Measurements from ENCODE around the gene NUP54.

NUP54 gene

GRCh38 chr4:76188149-76188548 is 40.0 kb upstream of the NUP54 start:
- Histone ChIP-seq H3K4me1 (ENCODE audit: control insufficient read depth, low read length) (no peaks in the 10 kb centered on the region), H3K27ac (ENCODE audit: low read depth, low read length) (no peak overlapping the region), H3K9me2 (replicated peaks; ENCODE audit: control insufficient read depth, low read length) (no peaks in the 10 kb centered on the region), H3F3A (ENCODE audit: control insufficient read depth, insufficient read depth) (no peaks in the 10 kb centered on the region), H3K4me2 (ENCODE audit: low read length) (no peak overlapping the region), H4K20me1 (ENCODE audit: control insufficient read depth, insufficient read depth, low read depth, low read length) (no peaks in the 10 kb centered on the region), H3K4me3 (ENCODE audit: low read length) (no peak overlapping the region), H3K9me3 (ENCODE audit: control insufficient read depth, insufficient read depth, low read length) (no peaks in the 10 kb centered on the region), H3K36me3 (ENCODE audit: control insufficient read depth, low read length) (no peaks in the 10 kb centered on the region), H3K79me2 (ENCODE audit: control insufficient read depth, low read length) (no peaks in the 10 kb centered on the region), H3K27me3 (ENCODE audit: control insufficient read depth, low read length) (no peaks in the 10 kb centered on the region)
- TF ChIP-seq EZH2phosphoT487 (IDR thresholded peaks at IDR 0.05; ENCODE audit: borderline replicate concordance, low read length) (no peak), CTCF (IDR thresholded peaks at IDR 0.05; ENCODE audit: low read depth, low read length, poor library complexity, severe bottlenecking) (no peak)

GRCh38 chr4:76187152-76187551 is 39.0 kb upstream of the NUP54 start:
- Histone ChIP-seq H3K4me1 (ENCODE audit: control insufficient read depth, low read length) (no peaks in the 10 kb centered on the region), H3K4me3 (ENCODE audit: low read length) (no peak overlapping the region), H3K4me2 (ENCODE audit: low read length) (no peak overlapping the region), H3K9me3 (ENCODE audit: control insufficient read depth, insufficient read depth, low read length) (no peaks in the 10 kb centered on the region), H3F3A (ENCODE audit: control insufficient read depth, insufficient read depth) (no peaks in the 10 kb centered on the region), H3K79me2 (ENCODE audit: control insufficient read depth, low read length) (no peaks in the 10 kb centered on the region), H3K27ac (ENCODE audit: low read depth, low read length) (no peak overlapping the region), H4K20me1 (ENCODE audit: control insufficient read depth, insufficient read depth, low read depth, low read length) (no peaks in the 10 kb centered on the region), H3K36me3 (ENCODE audit: control insufficient read depth, low read length) (no peaks in the 10 kb centered on the region), H3K9me2 (replicated peaks; ENCODE audit: control insufficient read depth, low read length) (no peaks in the 10 kb centered on the region), H3K27me3 (ENCODE audit: control insufficient read depth, low read length) (no peaks in the 10 kb centered on the region)
- TF ChIP-seq CTCF (IDR thresholded peaks at IDR 0.05; ENCODE audit: low read depth, low read length, poor library complexity, severe bottlenecking) (no peak), EZH2phosphoT487 (IDR thresholded peaks at IDR 0.05; ENCODE audit: borderline replicate concordance, low read length) (no peak)

- no peak for TF ChIP-seq CTCF (IDR thresholded peaks at IDR 0.05; ENCODE audit: low read depth, low read length, poor library complexity, severe bottlenecking)
- no peak for TF ChIP-seq EZH2phosphoT487 (IDR thresholded peaks at IDR 0.05; ENCODE audit: borderline replicate concordance, low read length)
- Histone ChIP-seq H3K79me2 (ENCODE audit: control insufficient read depth, low read length) (no peaks in the 10 kb centered on the region), H3K4me1 (ENCODE audit: control insufficient read depth, low read length) (peaks cover 12% of the 10 kb centered on the region), H3K27me3 (ENCODE audit: control insufficient read depth, low read length) (no peaks in the 10 kb centered on the region), H3K9me2 (replicated peaks; ENCODE audit: control insufficient read depth, low read length) (no peaks in the 10 kb centered on the region), H3K9me3 (ENCODE audit: control insufficient read depth, insufficient read depth, low read length) (no peaks in the 10 kb centered on the region), H3K4me3 (ENCODE audit: low read length) (no peak overlapping the region), H4K20me1 (ENCODE audit: control insufficient read depth, insufficient read depth, low read depth, low read length) (no peaks in the 10 kb centered on the region), H3K36me3 (ENCODE audit: control insufficient read depth, low read length) (no peaks in the 10 kb centered on the region), H3F3A (ENCODE audit: control insufficient read depth, insufficient read depth) (no peaks in the 10 kb centered on the region), H3K4me2 (ENCODE audit: low read length) (no peak overlapping the region), H3K27ac (ENCODE audit: low read depth, low read length) (no peak overlapping the region)
Observed at GRCh38 chr4:76182463-76182862, 34.3 kb upstream of the NUP54 start.

Data from DOHH2 (cell line).